Ascending aorta (tissue), 2 donors: Measurements from ENCODE around the gene PARP14. TPM values are rescaled to one million over a fixed set of nuclear protein-coding genes. Genes with fewer than 3 reads are reported as not detected.

ENCODE experiments used
- DNase-seq, 2 donors: peaks; one replicate each; pipeline ENCODE4 v3.0.0-alpha.2; 2019; ENCODE audit warnings: low spot score in 2 of 2
- H3K27ac ChIP-seq, 2 donors: fragments of 200-600 bp; sonication (generic); one replicate each; pipeline ENCODE4 v1.5.1; 2016 to 2017; ENCODE audit warnings: mild to moderate bottlenecking in 1 of 2
- H3K27me3 ChIP-seq: fragments of 200-600 bp; sonication (generic); one replicate; pipeline ENCODE4 v1.5.1; 2017
- H3K36me3 ChIP-seq, 2 donors: fragments of 200-600 bp; sonication (generic); one replicate each; pipeline ENCODE4 v1.5.1; 2016
- H3K4me1 ChIP-seq, 2 donors: fragments of 200-600 bp; sonication (generic); one replicate each; pipeline ENCODE4 v1.5.1; 2016 to 2017; ENCODE audit warnings: mild to moderate bottlenecking in 1 of 2
- H3K4me3 ChIP-seq, 2 donors: fragments of 200-600 bp; sonication (generic); one replicate each; pipeline ENCODE4 v1.5.1; 2016 to 2017; ENCODE audit warnings: mild to moderate bottlenecking in 1 of 2
- H3K9me3 ChIP-seq, 2 donors: fragments of 200-600 bp; sonication (generic); one replicate each; pipeline ENCODE4 v1.5.1; 2016
- CTCF ChIP-seq, 3 experiments: fragments of 200-600 bp in 2 of 3; fragments of 450-650 bp in 1 of 3; sonication (generic) in 2 of 3; IDR thresholded peaks; one replicate each; pipeline ENCODE4 v1.5.1; 2016 to 2019; ENCODE audit warnings: antibody characterized with exemption in 3 of 3, mild to moderate bottlenecking in 1 of 3, moderate library complexity in 1 of 3
- intact Hi-C: fragments of 100-400 bp; cut with DNase I; formaldehyde crosslinking; loops from one replicate; pipeline ENCODE4 v1.15.1; 2023
- total RNA-seq: library from RNA; depleted of rRNA; stranded (reverse); fragments of >200 nt; gene quantifications from one replicate; pipeline ENCODE4 v1.1.0, GENCODE V29; 2016

Gene PARP14
- total RNA-seq, 1 donor from 2014 or later = 58.8 TPM

GRCh38 chr3:122716667-122717066 is 36.0 kb downstream of the PARP14 start:
- Histone ChIP-seq H3K9me3 (no peaks in the 10 kb centered on the region), H3K36me3 (peaks cover 45 to 85% of the 10 kb centered on the region in 2 donors), H3K4me3 (no peak overlapping the region), H3K4me1 (no peaks in the 10 kb centered on the region), H3K27me3 (no peaks in the 10 kb centered on the region), H3K27ac (no peak overlapping the region)
- DNase-seq = no peak
- intact Hi-C loops = no loop called here
- no peak for TF ChIP-seq CTCF (IDR thresholded peaks at IDR 0.05)

- DNase-seq = no peak
Measured at GRCh38 chr3:122719273-122719921, 38.8 kb downstream of the PARP14 start.

GRCh38 chr3:122725106-122725505 is 44.5 kb downstream of the PARP14 start:
- intact Hi-C loops = no loop called here

More at GRCh38 chr3:122719273-122719921, 38.8 kb downstream of the PARP14 start:
- no peak overlapping the region for H3K4me3 ChIP-seq
- no peaks in the 10 kb centered on the region for H3K9me3 ChIP-seq
- H3K27ac ChIP-seq = no peak overlapping the region
- H3K4me1 ChIP-seq = no peaks in the 10 kb centered on the region
- H3K27me3 ChIP-seq = no peaks in the 10 kb centered on the region
- H3K36me3 ChIP-seq = peaks cover 32 to 66% of the 10 kb centered on the region in 2 donors
- intact Hi-C loops = no loop called here
- no peak for TF ChIP-seq CTCF (IDR thresholded peaks at IDR 0.05)

GRCh38 chr3:122727294-122727693 is 46.7 kb downstream of the PARP14 start:
- intact Hi-C loops = no loop called here
- H3K36me3 ChIP-seq = peaks cover 0 to 21% of the 10 kb centered on the region in 2 donors

More at GRCh38 chr3:122725106-122725505, 44.5 kb downstream of the PARP14 start:
- H3K4me1 ChIP-seq = no peaks in the 10 kb centered on the region
- peaks cover 5 to 29% of the 10 kb centered on the region in 2 donors for H3K36me3 ChIP-seq
- no peak overlapping the region for H3K4me3 ChIP-seq
- H3K27me3 ChIP-seq = no peaks in the 10 kb centered on the region
- no peak overlapping the region for H3K27ac ChIP-seq
- H3K9me3 ChIP-seq = no peaks in the 10 kb centered on the region
- no peak for TF ChIP-seq CTCF (IDR thresholded peaks at IDR 0.05)
- no peak for DNase-seq

DNA sequence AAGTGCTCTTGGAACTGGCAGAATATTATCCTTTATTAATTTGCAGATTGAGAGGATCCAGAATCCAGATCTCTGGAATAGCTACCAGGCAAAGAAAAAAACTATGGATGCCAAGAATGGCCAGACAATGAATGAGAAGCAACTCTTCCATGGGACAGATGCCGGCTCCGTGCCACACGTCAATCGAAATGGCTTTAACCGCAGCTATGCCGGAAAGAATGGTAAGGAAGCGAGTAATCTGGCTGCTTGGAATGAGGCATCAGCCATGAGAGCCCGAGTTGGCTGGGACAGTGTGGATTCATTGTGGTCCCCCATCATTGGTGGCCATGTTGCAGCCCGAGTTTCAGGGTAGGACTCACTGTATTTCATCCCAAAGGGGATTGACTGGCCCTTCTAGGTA is 47.1 kb downstream of the PARP14 start:
- intact Hi-C loops = no loop called here
- no peak overlapping the region for H3K27ac ChIP-seq

More at GRCh38 chr3:122727294-122727693, 46.7 kb downstream of the PARP14 start:
- TF ChIP-seq CTCF (IDR thresholded peaks at IDR 0.05) = no peak
- DNase-seq = no peak
- H3K27me3 ChIP-seq = no peaks in the 10 kb centered on the region
- no peaks in the 10 kb centered on the region for H3K4me1 ChIP-seq
- H3K9me3 ChIP-seq = no peaks in the 10 kb centered on the region
- H3K4me3 ChIP-seq = no peak overlapping the region
- H3K27ac ChIP-seq = no peak overlapping the region

More for the DNA sequence above, 47.1 kb downstream of the PARP14 start:
- no peak for TF ChIP-seq CTCF (IDR thresholded peaks at IDR 0.05)
- H3K9me3 ChIP-seq = no peaks in the 10 kb centered on the region
- H3K4me1 ChIP-seq = no peaks in the 10 kb centered on the region
- no peaks in the 10 kb centered on the region for H3K27me3 ChIP-seq
- H3K4me3 ChIP-seq = no peak overlapping the region
- peaks cover 0 to 21% of the 10 kb centered on the region in 2 donors for H3K36me3 ChIP-seq
- no peak for DNase-seq
